Measurements from ENCODE around the gene SLC39A3. TPM values are rescaled to one million over a fixed set of nuclear protein-coding genes. Genes with fewer than 3 reads are reported as not detected.
A peak's percentile ranks its signal among the peaks of the same experiment; 100 is the strongest.

Gene SLC39A3
- total RNA-seq, 4 donors from 2014 or later, result 21.7 to 52.2 (median 31.4) TPM

GRCh38 chr19:2783781-2784145 is 43.9 kb upstream of the SLC39A3 start:
- no peak for DNase-seq
- Histone ChIP-seq H3K4me1 (peaks cover 48 to 50% of the 10 kb centered on the region in 2 donors), H3K27me3 (no peaks in the 10 kb centered on the region), H3K36me3 (no peaks in the 10 kb centered on the region), H3K4me3 (replicated peaks in 1 of 3) (no peak overlapping the region), H3K27ac (peak overlapping the region in 1 of 3 donors; percentile 59), H3K9me3 (no peaks in the 10 kb centered on the region)
- TF ChIP-seq CTCF (IDR thresholded peaks at IDR 0.05), result no peak
- no peak for TF ChIP-seq POLR2A (IDR thresholded peaks at IDR 0.05)
- WGBS, 2 donors, result 83 to 84% methylated on average over 7 of the region's 7 CpGs
- intact Hi-C loops (cut with DNase I), result no loop called here

- Histone ChIP-seq H3K4me1 (peaks cover 48 to 50% of the 10 kb centered on the region in 2 donors), H3K27me3 (no peaks in the 10 kb centered on the region), H3K4me3 (replicated peaks in 1 of 3) (peak within 1 kb of the TSS; percentile 90 to 92 (median 90)), H3K36me3 (no peaks in the 10 kb centered on the region), H3K9me3 (no peaks in the 10 kb centered on the region), H3K27ac (peak within 1 kb of the TSS; percentile 63 to 93 (median 83))
- WGBS, 2 donors, result 1% methylated on average over 27 to 39 of the region's 68 CpGs
- intact Hi-C loops (cut with DNase I), result no loop called here
- DNase-seq, result peak; percentile 99
- TF ChIP-seq POLR2A (IDR thresholded peaks at IDR 0.05) (peak in 1 of 2 donors; percentile 80), CTCF (IDR thresholded peaks at IDR 0.05) (peak in 5 of 6 experiments; percentile 38 to 61 (median 54))
These were observed 43.3 kb upstream of the SLC39A3 start, which contains the start of gene SGTA for GRCh38 chr19:2782936-2783780. Gene SGTA, minus strand, starts transcription at chr19:2783273. Its CDS starts 14,205 bp downstream, at chr19:2769068.

GRCh38 chr19:2782329-2782935 is 42.6 kb upstream of the SLC39A3 start:
- Histone ChIP-seq H3K27ac (peak overlapping the region; percentile 63 to 93 (median 83)), H3K36me3 (no peaks in the 10 kb centered on the region), H3K4me1 (peaks cover 48 to 50% of the 10 kb centered on the region in 2 donors), H3K27me3 (no peaks in the 10 kb centered on the region), H3K4me3 (replicated peaks in 1 of 3) (peak overlapping the region; percentile 90 to 92 (median 90)), H3K9me3 (no peaks in the 10 kb centered on the region)
- 1 to 4% methylated on average over 16 to 23 of the region's 24 CpGs for WGBS, 2 donors
- TF ChIP-seq CTCF (IDR thresholded peaks at IDR 0.05) (no peak), POLR2A (IDR thresholded peaks at IDR 0.05) (no peak)
- intact Hi-C loops (cut with DNase I), result no loop called here
- DNase-seq, result no peak

GRCh38 chr19:2780284-2780683 is 40.5 kb upstream of the SLC39A3 start:
- no peak for TF ChIP-seq CTCF (IDR thresholded peaks at IDR 0.05)
- no peak for TF ChIP-seq POLR2A (IDR thresholded peaks at IDR 0.05)
- no peaks in the 10 kb centered on the region for H3K27me3 ChIP-seq
- intact Hi-C loops (cut with DNase I), result no loop called here
- no peak overlapping the region for H3K4me3 ChIP-seq (replicated peaks in 1 of 3)
- H3K27ac ChIP-seq, result no peak overlapping the region
- no peak for DNase-seq
- peaks cover 40 to 42% of the 10 kb centered on the region in 2 donors for H3K4me1 ChIP-seq
- no peaks in the 10 kb centered on the region for H3K9me3 ChIP-seq
- 51 to 67% methylated on average over 7 of the region's 7 CpGs for WGBS, 2 donors
- no peaks in the 10 kb centered on the region for H3K36me3 ChIP-seq

All from thyroid gland (tissue), 4 donors.